Keratinocyte (primary cell): ENCODE data around the gene EIF4G1.

Experiments
- CTCF ChIP-seq, 3 experiments: IDR thresholded peaks in 1 of 3; conservative IDR thresholded peaks in 1 of 3; optimal IDR thresholded peaks in 1 of 3; 2 replicates in 2 of 3; 3 replicates in 1 of 3; pipeline versions ENCODE3 to v1.5.1; 2011; ENCODE audit warnings: low read length in 3 of 3, mild to moderate bottlenecking in 3 of 3, moderate library complexity in 2 of 3, control low read depth in 1 of 3, inconsistent platforms in 1 of 3; ENCODE audit not compliant: insufficient read depth in 2 of 3; ENCODE audit errors: extremely low read depth in 1 of 3
- EZH2 ChIP-seq: IDR thresholded peaks from one replicate; pipeline ENCODE4 v1.6.1; 2012; ENCODE audit warnings: inconsistent platforms, mild to moderate bottlenecking, low read length, moderate library complexity

GRCh38 chr3:184336547-184337398, 22.4 kb downstream of the EIF4G1 start:
- TF ChIP-seq CTCF (optimal IDR thresholded peaks at IDR 0.05 in 1 of 3, IDR thresholded peaks at IDR 0.05 in 1 of 3, conservative IDR thresholded peaks at IDR 0.05 in 1 of 3; ENCODE audit: extremely low read depth in 1 of 3, insufficient read depth in 2 of 3, low read length in 3 of 3) (no peak), EZH2 (no peak)
